Natural killer cell treated with Interleukin-12 subunit alpha and Interleukin-12 subunit beta and Interleukin-15 and Interleukin-18, amount 100 ng/mL, for 72 hours (primary cell): ENCODE data around the gene CACNA1A. TPM values are rescaled to one million over a fixed set of nuclear protein-coding genes. Genes with fewer than 3 reads are reported as not detected.
"Not testable (repeated sequence)": the region's sequence is repeated elsewhere in the genome, so short reads cannot be mapped to it uniquely, and the experiment has no call there.

Source experiments
- ATAC-seq, 2 donors: fragments of 150-1000 bp; cut with Tn5 transposase in 1 of 2; sonication (Bioruptor Pico), chemical (Tn5 transposase) in 1 of 2; 2 replicates each; pipeline ENCODE4 v1.10.0; 2021
- DNase-seq: peaks from one replicate; pipeline ENCODE4 v3.0.0; 2022; ENCODE audit warnings: low spot score
- H3K27ac Mint-ChIP-seq, 2 donors: 1 replicate in 1 of 2; 2 replicates in 1 of 2; pipeline ENCODE4 v1.8.0; 2022; ENCODE audit warnings: mixed read lengths in 2 of 2, mild to moderate bottlenecking in 1 of 2, moderate library complexity in 1 of 2
- H3K27me3 Mint-ChIP-seq, 2 donors: 1 replicate in 1 of 2; 2 replicates in 1 of 2; pipeline ENCODE4 v1.8.0; 2022; ENCODE audit warnings: mixed read lengths in 2 of 2
- H3K36me3 Mint-ChIP-seq: one replicate; pipeline ENCODE4 v1.8.0; 2022; ENCODE audit warnings: mixed read lengths
- H3K4me1 Mint-ChIP-seq, 2 donors: 1 replicate in 1 of 2; 2 replicates in 1 of 2; pipeline ENCODE4 v1.8.0; 2022; ENCODE audit warnings: low read depth in 2 of 2, mixed read lengths in 2 of 2, mild to moderate bottlenecking in 1 of 2
- H3K4me3 Mint-ChIP-seq: one replicate; pipeline ENCODE4 v1.8.0; 2022; ENCODE audit warnings: mixed read lengths
- H3K9me3 Mint-ChIP-seq: 2 replicates; pipeline ENCODE4 v1.8.0; 2022; ENCODE audit warnings: mixed read lengths
- total RNA-seq, 2 donors: library from RNA; stranded (reverse); gene quantifications; one replicate each; pipeline ENCODE4 v1.2.3, GENCODE V29; 2022

CACNA1A gene
- total RNA-seq, 2 donors from 2014 or later: 0.26 to 0.86 TPM

DNA sequence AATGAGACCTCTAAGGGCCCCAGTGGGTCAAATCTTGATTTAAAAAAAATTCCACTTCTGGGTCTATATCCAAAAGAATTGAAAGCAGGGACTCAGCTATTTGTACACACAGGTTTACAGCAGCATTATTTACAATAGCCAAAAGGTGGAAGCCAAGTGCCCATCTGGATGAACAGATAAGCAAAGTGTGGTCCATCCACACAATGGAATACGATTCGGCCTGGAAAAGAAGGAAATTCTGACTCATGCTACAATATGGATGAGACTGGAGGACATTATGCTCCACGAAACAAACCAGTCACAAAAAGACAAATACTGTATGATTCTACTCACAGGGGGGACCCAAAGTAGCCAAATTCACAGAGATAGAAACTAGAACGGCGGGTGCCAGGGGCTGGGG lies 76.7 kb downstream of the CACNA1A start:
- Mint-ChIP-seq H3K27ac (no peak overlapping the region), H3K4me3 (no peak overlapping the region), H3K4me1 (no peaks in the 10 kb centered on the region), H3K36me3 (no peaks in the 10 kb centered on the region), H3K9me3 (no peaks in the 10 kb centered on the region), H3K27me3 (peaks cover 9 to 17% of the 10 kb centered on the region in 2 donors)
- DNase-seq (no peak), ATAC-seq (no peak)

DNA sequence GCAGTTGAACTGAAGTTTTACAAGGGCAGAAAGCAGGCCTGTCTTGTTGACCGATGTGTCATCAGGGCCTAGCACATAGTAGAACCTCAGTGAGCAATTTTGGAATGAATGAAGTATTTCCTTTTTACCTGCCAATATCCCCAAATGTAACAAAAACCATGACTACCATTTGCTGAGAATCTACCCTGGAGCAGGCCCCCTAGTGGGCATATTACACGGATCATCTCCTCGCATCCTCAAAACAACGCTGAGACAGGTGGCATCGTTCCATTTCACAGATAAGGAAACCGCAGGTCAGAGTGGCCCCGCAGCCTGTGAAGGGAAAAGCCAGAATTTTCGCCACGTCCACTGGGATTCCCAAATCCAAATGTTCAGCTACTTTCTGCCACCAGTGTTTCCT lies 77.9 kb downstream of the CACNA1A start:
- Mint-ChIP-seq H3K4me3 (no peak overlapping the region), H3K4me1 (no peaks in the 10 kb centered on the region), H3K27me3 (peaks cover 9 to 17% of the 10 kb centered on the region in 2 donors), H3K9me3 (no peaks in the 10 kb centered on the region), H3K36me3 (no peaks in the 10 kb centered on the region), H3K27ac (no peak overlapping the region)
- no peak for ATAC-seq
- no peak for DNase-seq

DNA sequence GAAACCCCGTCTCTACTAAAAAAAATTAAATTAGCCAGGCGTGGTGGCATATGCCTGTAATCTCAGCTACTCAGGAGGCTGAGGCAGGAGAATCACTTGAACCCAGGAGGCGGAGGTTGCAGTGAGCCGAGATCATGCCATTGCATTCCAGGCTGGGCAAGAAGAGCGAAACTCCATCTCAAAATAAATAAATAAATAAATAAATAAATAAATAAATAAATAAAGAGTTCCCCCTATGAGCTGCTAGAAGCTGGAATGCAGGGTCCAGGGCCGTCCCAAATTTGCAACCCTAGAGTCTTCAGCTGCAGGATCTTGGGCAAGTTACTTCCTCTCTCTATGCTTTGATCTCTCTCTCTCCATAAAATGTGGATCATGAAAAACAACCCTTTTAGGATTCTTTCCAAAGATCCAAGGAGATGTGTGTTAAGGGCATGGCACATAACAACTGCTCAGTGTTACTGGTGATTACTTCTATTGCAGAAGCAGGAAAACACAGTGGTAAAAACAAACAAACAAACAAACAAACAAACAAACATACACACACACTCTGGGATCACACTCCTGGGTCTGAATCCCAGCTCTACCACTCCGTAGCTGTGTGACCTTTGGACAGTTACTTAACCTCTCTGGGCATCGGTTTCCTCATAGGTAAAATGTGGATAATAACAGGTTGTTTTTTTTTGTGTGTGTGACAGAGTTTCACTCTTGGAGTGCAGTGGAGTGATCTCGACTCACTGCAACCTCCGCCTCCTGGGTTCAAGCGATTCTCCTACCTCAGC lies 78.8 kb downstream of the CACNA1A start:
- H3K27ac Mint-ChIP-seq: no peak overlapping the region
- no peak for DNase-seq
- peaks cover 9 to 17% of the 10 kb centered on the region in 2 donors for H3K27me3 Mint-ChIP-seq
- no peak for ATAC-seq
- H3K36me3 Mint-ChIP-seq: no peaks in the 10 kb centered on the region
- H3K4me3 Mint-ChIP-seq: no peak overlapping the region
- H3K4me1 Mint-ChIP-seq: no peaks in the 10 kb centered on the region
- H3K9me3 Mint-ChIP-seq: no peaks in the 10 kb centered on the region

DNA sequence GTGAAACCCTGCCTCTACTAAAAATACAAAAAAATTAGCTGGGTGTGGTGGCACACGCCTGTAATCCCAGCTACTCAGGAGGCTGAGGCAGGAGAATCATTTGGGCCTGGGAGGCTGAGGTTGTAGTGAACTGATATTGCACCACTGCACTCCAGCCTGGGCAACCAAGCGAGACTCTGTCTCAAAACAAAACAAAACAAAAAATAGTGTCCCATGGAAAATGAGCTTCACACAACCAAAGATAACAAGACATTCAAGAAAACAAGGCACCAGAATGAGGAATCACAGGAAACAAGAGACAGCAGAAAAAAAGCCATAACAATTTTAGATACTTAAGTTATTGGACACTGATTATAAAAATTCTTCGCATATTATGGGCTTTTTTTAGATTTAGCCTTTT lies 80.4 kb downstream of the CACNA1A start:
- ATAC-seq, H3K4me3 Mint-ChIP-seq, H3K9me3 Mint-ChIP-seq, H3K27ac Mint-ChIP-seq, H3K36me3 Mint-ChIP-seq, H3K4me1 Mint-ChIP-seq, DNase-seq: not testable (repeated sequence)
- peaks cover 9 to 17% of the 10 kb centered on the region in 2 donors for H3K27me3 Mint-ChIP-seq

DNA sequence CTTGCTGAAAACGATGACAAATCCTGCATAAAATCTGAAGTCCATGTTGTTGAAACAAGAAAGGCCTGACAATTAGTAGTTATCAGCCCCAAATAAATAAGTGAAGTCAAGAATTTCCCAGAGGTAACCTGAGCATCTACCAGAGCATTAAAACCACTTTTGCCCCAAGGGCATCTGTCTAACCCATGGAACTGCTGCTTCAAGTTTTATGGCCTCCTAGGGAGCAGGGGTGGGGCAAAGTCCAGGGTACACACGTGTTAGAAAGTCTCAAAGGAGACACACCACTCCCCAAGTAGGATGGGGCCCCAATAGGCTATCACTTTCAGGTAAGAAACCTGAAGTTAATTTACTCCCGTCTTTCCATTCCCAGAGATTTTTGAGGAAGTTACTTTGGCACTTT lies 81.1 kb downstream of the CACNA1A start:
- Mint-ChIP-seq H3K4me3 (no peak overlapping the region), H3K4me1 (no peaks in the 10 kb centered on the region), H3K27ac (no peak overlapping the region), H3K27me3 (peaks cover 11 to 17% of the 10 kb centered on the region in 2 donors), H3K9me3 (no peaks in the 10 kb centered on the region), H3K36me3 (no peaks in the 10 kb centered on the region)
- DNase-seq: no peak
- no peak for ATAC-seq

DNA sequence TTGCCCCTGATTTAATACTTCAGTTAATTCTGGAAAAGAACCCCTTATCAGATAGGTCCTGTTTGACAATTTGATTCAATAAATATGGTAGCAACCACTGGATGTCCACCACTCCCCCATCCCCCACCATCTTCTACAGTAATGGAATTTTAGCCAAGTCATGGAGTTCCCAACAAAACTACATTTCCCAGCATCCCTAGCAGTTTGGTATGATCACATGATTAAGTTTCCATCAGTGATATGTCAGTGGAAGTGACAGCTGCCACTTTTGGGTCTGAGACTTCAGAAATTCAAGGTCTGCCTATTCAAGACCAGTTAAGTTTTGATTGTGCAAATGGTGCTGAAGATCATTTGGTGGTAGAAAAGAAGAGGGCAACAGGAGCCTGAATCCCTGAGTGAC lies 85.5 kb downstream of the CACNA1A start:
- no peak for DNase-seq
- Mint-ChIP-seq H3K27ac (no peak overlapping the region), H3K4me3 (no peak overlapping the region), H3K36me3 (no peaks in the 10 kb centered on the region), H3K9me3 (no peaks in the 10 kb centered on the region), H3K27me3 (peaks cover 0 to 4% of the 10 kb centered on the region in 2 donors), H3K4me1 (no peaks in the 10 kb centered on the region)
- no peak for ATAC-seq

DNA sequence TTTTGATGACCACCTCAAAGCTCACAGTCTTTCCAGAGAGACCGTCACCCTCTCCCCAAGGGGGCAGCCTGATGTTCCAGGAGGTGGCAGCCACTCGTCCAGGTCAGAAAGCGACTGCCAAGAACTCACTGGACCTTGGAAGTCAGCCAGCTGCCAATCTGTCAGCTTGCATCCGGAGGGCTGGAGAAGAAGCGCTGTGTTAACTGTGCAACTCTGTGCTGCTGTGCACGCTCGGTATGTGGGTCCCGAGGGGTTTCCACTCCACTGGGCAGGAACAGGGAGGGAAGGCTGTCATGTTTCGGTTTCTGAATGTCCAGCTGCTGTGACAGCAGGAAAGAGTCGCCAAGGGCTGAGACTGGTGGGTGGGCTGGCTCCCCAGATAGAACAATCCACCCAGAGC lies 89.2 kb downstream of the CACNA1A start:
- Mint-ChIP-seq H3K4me3 (no peak overlapping the region), H3K27ac (no peak overlapping the region), H3K36me3 (no peaks in the 10 kb centered on the region), H3K4me1 (no peaks in the 10 kb centered on the region), H3K27me3 (peaks cover 4 to 7% of the 10 kb centered on the region in 2 donors), H3K9me3 (no peaks in the 10 kb centered on the region)
- ATAC-seq (no peak), DNase-seq (no peak)

DNA sequence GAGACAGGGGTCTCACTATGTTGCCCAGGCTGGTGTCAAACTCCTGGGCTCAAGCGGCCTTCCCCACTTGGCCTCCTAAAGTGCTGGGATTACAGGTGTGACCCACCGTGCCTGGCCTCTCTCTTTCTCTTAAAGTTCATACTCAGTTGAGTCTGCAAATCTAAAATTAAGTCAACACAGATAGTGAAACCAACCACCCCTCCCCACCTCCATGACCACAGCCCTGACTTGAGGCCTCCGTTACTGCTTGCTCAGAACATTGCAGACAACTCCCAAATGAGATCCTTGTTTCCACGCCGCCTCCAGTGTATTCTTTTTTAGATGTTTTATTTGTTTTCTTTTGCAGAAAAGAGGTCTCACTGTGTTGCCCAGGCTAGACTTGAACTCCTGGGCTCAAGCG lies 94.4 kb downstream of the CACNA1A start:
- no peak overlapping the region for H3K4me3 Mint-ChIP-seq
- H3K27ac Mint-ChIP-seq: no peak overlapping the region
- no peaks in the 10 kb centered on the region for H3K36me3 Mint-ChIP-seq
- no peak for ATAC-seq
- peaks cover 7 to 32% of the 10 kb centered on the region in 2 donors for H3K27me3 Mint-ChIP-seq
- no peaks in the 10 kb centered on the region for H3K9me3 Mint-ChIP-seq
- DNase-seq: no peak
- no peaks in the 10 kb centered on the region for H3K4me1 Mint-ChIP-seq

DNA sequence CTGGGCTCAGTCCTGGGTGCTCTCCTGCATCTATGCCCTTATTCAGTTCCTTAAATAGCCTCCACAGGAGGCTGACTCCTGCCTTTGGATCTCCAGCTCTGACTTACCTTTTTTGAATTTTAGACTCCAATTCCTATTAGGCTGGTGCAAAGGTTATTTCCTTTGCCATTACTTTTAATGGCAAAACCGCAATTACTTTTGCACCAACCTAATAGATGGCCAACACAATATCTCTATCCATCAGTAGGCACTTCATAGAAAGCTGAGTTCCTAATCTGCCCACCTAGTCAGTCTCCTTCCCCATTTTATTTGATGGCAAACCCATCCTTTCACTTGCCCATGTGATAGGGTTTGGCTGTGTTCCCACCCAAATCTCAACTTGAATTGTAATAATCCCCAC lies 95.3 kb downstream of the CACNA1A start:
- DNase-seq: no peak
- no peaks in the 10 kb centered on the region for H3K4me1 Mint-ChIP-seq
- H3K27ac Mint-ChIP-seq: no peak overlapping the region
- no peaks in the 10 kb centered on the region for H3K36me3 Mint-ChIP-seq
- no peak for ATAC-seq
- H3K27me3 Mint-ChIP-seq: peaks cover 7 to 32% of the 10 kb centered on the region in 2 donors
- no peaks in the 10 kb centered on the region for H3K9me3 Mint-ChIP-seq
- no peak overlapping the region for H3K4me3 Mint-ChIP-seq

DNA sequence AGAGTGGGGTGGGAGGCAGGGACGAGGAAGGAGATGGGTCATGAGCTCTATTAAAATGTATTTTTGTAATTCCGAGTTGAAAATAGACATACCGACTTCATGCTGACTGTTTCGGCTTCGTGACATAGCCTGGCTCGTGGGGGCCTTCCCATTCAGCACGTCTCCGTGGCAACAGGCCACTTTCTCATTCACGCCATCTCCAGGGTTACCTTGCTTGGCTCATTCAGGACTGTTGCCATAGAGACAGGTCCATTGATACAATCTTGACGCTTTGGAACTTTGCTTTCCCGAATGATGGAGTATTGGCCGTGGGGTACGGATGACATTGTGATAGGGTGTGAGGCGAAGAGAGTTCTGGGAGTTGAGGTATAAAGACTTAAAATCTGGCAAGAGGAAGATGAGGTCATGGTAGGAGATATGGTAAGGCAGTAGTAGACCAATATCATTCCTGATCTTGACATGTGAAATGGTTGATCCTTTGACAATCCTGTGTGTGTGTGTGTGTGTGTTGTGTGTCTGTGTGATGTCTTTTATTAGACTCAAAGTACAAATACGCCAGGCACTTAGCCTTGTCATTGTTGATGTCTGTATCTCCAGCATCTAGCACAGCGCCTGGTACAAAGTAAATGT lies 97.3 kb downstream of the CACNA1A start:
- H3K36me3 Mint-ChIP-seq: no peaks in the 10 kb centered on the region
- H3K9me3 Mint-ChIP-seq: no peaks in the 10 kb centered on the region
- H3K4me3 Mint-ChIP-seq: no peak overlapping the region
- H3K27ac Mint-ChIP-seq: no peak overlapping the region
- peaks cover 10 to 25% of the 10 kb centered on the region in 2 donors for H3K27me3 Mint-ChIP-seq
- ATAC-seq: no peak
- DNase-seq: no peak
- H3K4me1 Mint-ChIP-seq: no peaks in the 10 kb centered on the region

DNA sequence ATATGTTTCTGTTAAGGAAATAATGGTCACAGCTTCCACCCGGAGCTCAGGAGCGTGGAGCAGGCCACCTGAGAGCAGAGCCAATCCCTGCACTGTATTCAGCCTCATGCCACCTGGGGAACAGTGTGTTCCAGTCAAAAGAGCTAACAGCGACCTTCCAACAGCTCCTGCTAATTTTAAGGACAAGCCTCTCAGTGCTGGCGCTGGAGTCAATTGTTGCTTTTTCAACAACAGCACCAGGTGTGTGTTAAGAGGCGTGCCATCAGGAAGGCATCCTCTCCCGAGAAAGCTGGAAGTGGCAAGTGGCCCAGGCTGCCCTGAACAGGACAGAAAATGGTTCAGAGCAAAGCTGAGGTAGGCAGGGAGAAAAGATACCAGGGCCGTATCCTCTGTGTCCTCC lies 102.0 kb downstream of the CACNA1A start:
- H3K36me3 Mint-ChIP-seq: no peaks in the 10 kb centered on the region
- ATAC-seq: no peak
- DNase-seq: no peak
- H3K4me1 Mint-ChIP-seq: no peaks in the 10 kb centered on the region
- no peak overlapping the region for H3K4me3 Mint-ChIP-seq
- peaks cover 4% of the 10 kb centered on the region for H3K9me3 Mint-ChIP-seq
- no peak overlapping the region for H3K27ac Mint-ChIP-seq
- H3K27me3 Mint-ChIP-seq: peaks cover 5 to 11% of the 10 kb centered on the region in 2 donors

DNA sequence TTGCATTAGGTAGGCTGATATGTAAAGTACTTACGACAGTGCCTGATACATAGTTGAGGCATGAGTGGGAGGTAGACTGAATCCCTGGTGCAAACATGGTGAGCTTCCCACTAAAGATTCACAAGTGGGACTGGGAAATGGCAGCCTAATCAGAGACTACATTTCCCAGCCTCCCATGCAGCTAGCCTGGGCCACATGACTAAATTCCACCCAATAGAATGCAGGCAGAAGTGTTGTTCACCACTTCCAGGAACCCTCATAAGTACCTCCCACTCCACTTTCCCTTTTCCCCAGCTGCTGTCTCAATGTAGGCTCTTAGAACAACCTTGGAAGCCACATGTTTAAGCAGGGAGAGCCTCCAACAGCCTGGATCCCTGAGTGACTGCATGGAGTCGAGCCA lies 104.9 kb downstream of the CACNA1A start:
- no peak for ATAC-seq
- peaks cover 9 to 15% of the 10 kb centered on the region in 2 donors for H3K27me3 Mint-ChIP-seq
- no peak for DNase-seq
- H3K4me1 Mint-ChIP-seq: no peaks in the 10 kb centered on the region
- H3K36me3 Mint-ChIP-seq: no peaks in the 10 kb centered on the region
- no peak overlapping the region for H3K27ac Mint-ChIP-seq
- no peak overlapping the region for H3K4me3 Mint-ChIP-seq
- H3K9me3 Mint-ChIP-seq: peaks cover 4% of the 10 kb centered on the region

DNA sequence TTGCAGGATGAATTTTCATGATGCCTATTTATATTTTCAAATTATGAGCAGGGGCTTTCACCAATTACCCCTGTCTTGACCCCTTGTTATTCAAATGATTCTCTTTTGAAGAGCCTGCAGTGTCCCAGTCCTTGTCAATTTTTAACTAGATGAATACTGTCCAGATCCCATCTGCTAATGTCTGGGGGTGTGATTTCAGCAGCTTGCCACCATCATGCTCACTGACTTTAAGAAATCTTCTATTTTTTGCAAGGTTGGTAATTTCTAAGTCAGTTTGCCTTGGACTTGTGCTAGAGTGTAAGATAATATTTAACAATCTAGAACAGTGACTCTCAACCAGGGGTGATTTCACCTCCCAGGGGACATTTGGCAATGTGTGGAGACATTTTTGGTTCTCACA lies 106.0 kb downstream of the CACNA1A start:
- H3K9me3 Mint-ChIP-seq: peaks cover 4% of the 10 kb centered on the region
- ATAC-seq: no peak
- H3K27ac Mint-ChIP-seq: no peak overlapping the region

DNA sequence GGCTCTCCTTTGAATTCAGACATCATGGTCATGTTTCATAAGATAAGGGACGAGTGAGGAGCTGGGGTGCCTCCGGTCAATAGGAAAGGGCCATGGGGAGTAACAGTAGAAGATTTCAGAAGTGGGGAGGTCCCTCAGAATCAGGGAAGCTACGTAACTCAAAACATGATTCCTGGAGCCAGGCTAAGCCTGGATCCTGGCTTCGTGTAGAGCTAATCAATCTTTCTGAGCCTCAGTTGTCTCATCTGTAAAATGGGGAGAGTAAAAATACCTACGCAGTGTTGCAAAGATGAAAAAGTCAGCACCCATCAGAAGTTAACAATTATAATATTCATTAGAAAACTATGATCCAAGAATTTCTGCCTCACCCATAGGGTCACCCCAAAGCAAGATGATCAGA lies 106.5 kb downstream of the CACNA1A start:
- Mint-ChIP-seq H3K27ac (no peak overlapping the region), H3K27me3 (peaks cover 17 to 21% of the 10 kb centered on the region in 2 donors), H3K9me3 (peaks cover 4% of the 10 kb centered on the region), H3K4me3 (no peak overlapping the region), H3K4me1 (peaks cover 0 to 2% of the 10 kb centered on the region in 2 donors), H3K36me3 (no peaks in the 10 kb centered on the region)
- DNase-seq: no peak
- ATAC-seq: no peak

More for the DNA sequence above, 106.0 kb downstream of the CACNA1A start:
- Mint-ChIP-seq H3K36me3 (no peaks in the 10 kb centered on the region), H3K4me3 (no peak overlapping the region), H3K4me1 (peaks cover 0 to 2% of the 10 kb centered on the region in 2 donors), H3K27me3 (peaks cover 17 to 21% of the 10 kb centered on the region in 2 donors)
- no peak for DNase-seq
